Neuronal stem cell (in vitro differentiated cells): ENCODE results near the gene ALLC. TPM values are rescaled to one million over a fixed set of nuclear protein-coding genes. Genes with fewer than 3 reads are reported as not detected.

Experiments
- DNase-seq: peaks from one replicate; pipeline ENCODE4 v3.0.0-alpha.2; 2013; ENCODE audit warnings: low spot score
- H2AFZ ChIP-seq: one replicate; pipeline ENCODE4 v1.6.1; 2013; ENCODE audit warnings: mild to moderate bottlenecking, low read length, inconsistent platforms
- H2AK5ac ChIP-seq: 2 replicates; pipeline ENCODE4 v1.6.1; 2013; ENCODE audit warnings: low read depth, mild to moderate bottlenecking, inconsistent platforms, low read length, moderate library complexity, mixed read lengths
- H2BK120ac ChIP-seq: 2 replicates; pipeline ENCODE4 v1.6.1; 2013; ENCODE audit warnings: low read depth, mild to moderate bottlenecking, inconsistent platforms, low read length, moderate library complexity, mixed read lengths
- H2BK12ac ChIP-seq: one replicate; pipeline ENCODE4 v1.6.1; 2013; ENCODE audit warnings: low read length, inconsistent platforms
- H2BK15ac ChIP-seq: 2 replicates; pipeline ENCODE4 v1.6.1; 2013; ENCODE audit warnings: mild to moderate bottlenecking, low read length, inconsistent platforms, mixed read lengths
- H2BK5ac ChIP-seq: one replicate; pipeline ENCODE4 v1.6.1; 2013; ENCODE audit warnings: inconsistent platforms, mild to moderate bottlenecking, low read length, moderate library complexity
- H3K14ac ChIP-seq: one replicate; pipeline ENCODE4 v1.6.1; 2013; ENCODE audit warnings: low read length, inconsistent platforms
- H3K18ac ChIP-seq: 2 replicates; pipeline ENCODE4 v1.6.1; 2013; ENCODE audit warnings: low read length, inconsistent platforms
- H3K23ac ChIP-seq: 2 replicates; pipeline ENCODE4 v1.6.1; 2013; ENCODE audit warnings: low read depth, mild to moderate bottlenecking, mixed read lengths, low read length, inconsistent platforms; ENCODE audit not compliant: poor library complexity
- H3K27ac ChIP-seq: replicated peaks from 3 replicates; pipeline ENCODE4 v1.5.1; 2013; ENCODE audit warnings: low read length, inconsistent platforms
- H3K27me3 ChIP-seq, 3 experiments: 2 replicates each; pipeline ENCODE4 v1.6.1; 2013; ENCODE audit warnings: low read length in 3 of 3, mild to moderate bottlenecking in 2 of 3, inconsistent platforms in 1 of 3, low read depth in 1 of 3, mixed read lengths in 1 of 3, moderate library complexity in 1 of 3; ENCODE audit not compliant: control insufficient read depth in 3 of 3, insufficient read depth in 3 of 3
- H3K36me3 ChIP-seq, 2 donors: replicated peaks in 1 of 2; 2 replicates each; pipeline ENCODE4 v1.6.1; 2013; ENCODE audit warnings: low read length in 2 of 2; ENCODE audit not compliant: control insufficient read depth in 2 of 2, insufficient read depth in 2 of 2
- H3K4ac ChIP-seq: 2 replicates; pipeline ENCODE4 v1.6.1; 2013; ENCODE audit warnings: inconsistent platforms, mild to moderate bottlenecking, low read length, moderate library complexity
- H3K4me1 ChIP-seq, 2 donors: 1 replicate in 1 of 2; 2 replicates in 1 of 2; pipeline ENCODE4 v1.6.1; 2013; ENCODE audit warnings: low read length in 2 of 2, low read depth in 1 of 2; ENCODE audit not compliant: control insufficient read depth in 2 of 2, insufficient read depth in 1 of 2
- H3K4me2 ChIP-seq: one replicate; pipeline ENCODE4 v1.6.1; 2013; ENCODE audit warnings: mild to moderate bottlenecking, low read length, inconsistent platforms; ENCODE audit not compliant: insufficient read depth, poor library complexity, severe bottlenecking
- H3K4me3 ChIP-seq, 2 donors: 2 replicates each; pipeline ENCODE4 v1.5.1; 2013; ENCODE audit warnings: low read length in 2 of 2, mild to moderate bottlenecking in 2 of 2, inconsistent platforms in 1 of 2, moderate library complexity in 1 of 2
- H3K79me1 ChIP-seq: one replicate; pipeline ENCODE4 v1.6.1; 2013; ENCODE audit warnings: low read depth, mild to moderate bottlenecking, inconsistent platforms, low read length, moderate library complexity
- H3K9ac ChIP-seq: one replicate; pipeline ENCODE4 v1.6.1; 2013; ENCODE audit warnings: mild to moderate bottlenecking, low read depth, low read length, inconsistent platforms; ENCODE audit not compliant: poor library complexity
- H3K9me3 ChIP-seq, 2 donors: replicated peaks in 1 of 2; 2 replicates each; pipeline versions ENCODE3 to v1.6.1; 2013; ENCODE audit warnings: low read length in 2 of 2, mild to moderate bottlenecking in 2 of 2, inconsistent platforms in 1 of 2, low read depth in 1 of 2, mixed read lengths in 1 of 2, moderate library complexity in 1 of 2; ENCODE audit not compliant: control insufficient read depth in 2 of 2, insufficient read depth in 1 of 2
- H4K8ac ChIP-seq: one replicate; pipeline ENCODE4 v1.6.1; 2013; ENCODE audit warnings: low read depth, mild to moderate bottlenecking, inconsistent platforms, low read length, moderate library complexity
- H4K91ac ChIP-seq: one replicate; pipeline ENCODE4 v1.6.1; 2013; ENCODE audit warnings: low read length, low read depth, mild to moderate bottlenecking, inconsistent platforms; ENCODE audit not compliant: poor library complexity
- WGBS, 2 donors: extraction: QIAGEN DNeasy Blood & Tissue Kit; methylation state at CpG; one replicate each; pipeline ENCODE4 v1.1.7; 2013; ENCODE audit warnings: missing lambda C conversion rate in 2 of 2, mixed read lengths in 1 of 2; ENCODE audit not compliant: insufficient read length in 2 of 2, insufficient replicate concordance in 1 of 2; ENCODE audit errors: extremely low coverage in 2 of 2; 5-methylcytosine and 5-hydroxymethylcytosine counted together
- small RNA-seq: library from polyadenylated mRNA; stranded (forward); fragments of <200 nt; extraction: miRNeasy Mini kit (QIAGEN cat#:217004); gene quantifications from one replicate; pipeline ENCODE3, GENCODE V24; 2013; ENCODE audit not compliant: insufficient read depth

Gene ALLC

DNA sequence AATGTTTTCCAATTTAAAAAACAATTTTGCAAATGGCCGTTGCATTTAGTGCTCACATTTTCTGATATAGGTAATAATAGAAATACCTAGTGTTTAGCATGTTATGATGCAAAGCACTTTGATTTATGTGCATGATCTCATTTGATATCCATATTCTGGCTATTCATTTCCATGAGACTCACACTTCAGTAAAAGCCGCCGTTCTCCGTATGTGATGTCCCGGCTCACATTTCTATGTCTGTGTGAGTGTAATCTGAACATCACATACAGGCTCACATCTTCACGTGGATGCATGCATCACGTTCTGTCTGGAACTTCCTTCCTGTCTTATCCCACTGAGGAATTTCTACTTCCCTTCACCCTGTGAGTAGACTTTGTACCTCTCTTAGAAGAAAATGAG, 91.2 kb downstream of the ALLC start:
- H3K27ac ChIP-seq: no peak overlapping the region
- no peak overlapping the region for H4K91ac ChIP-seq
- no peak overlapping the region for H3K4ac ChIP-seq
- no peak overlapping the region for H3K14ac ChIP-seq
- H3K9ac ChIP-seq: no peak overlapping the region
- no CpG with 5 or more reads among the region's 7 CpGs for WGBS, 2 donors
- H2BK5ac ChIP-seq: no peak overlapping the region
- H3K9me3 ChIP-seq: no peaks in the 10 kb centered on the region
- no peak overlapping the region for H2BK12ac ChIP-seq
- no peak overlapping the region for H2AK5ac ChIP-seq
- H2BK15ac ChIP-seq: no peak overlapping the region
- no peaks in the 10 kb centered on the region for H3K27me3 ChIP-seq
- H4K8ac ChIP-seq: no peak overlapping the region
- H3K23ac ChIP-seq: no peak overlapping the region
- H3K4me1 ChIP-seq: no peaks in the 10 kb centered on the region
- H3K79me1 ChIP-seq: no peaks in the 10 kb centered on the region
- H3K4me2 ChIP-seq: no peak overlapping the region
- no peak overlapping the region for H3K4me3 ChIP-seq
- no peaks in the 10 kb centered on the region for H3K36me3 ChIP-seq
- no peak overlapping the region for H3K18ac ChIP-seq
- no peak for DNase-seq
- no peak overlapping the region for H2BK120ac ChIP-seq
- H2AFZ ChIP-seq: no peak overlapping the region

- H3K18ac ChIP-seq: peak overlapping the region; percentile 57
- no peak overlapping the region for H3K23ac ChIP-seq
- no CpG with 5 or more reads among the region's 7 CpGs for WGBS, 2 donors
- H2BK15ac ChIP-seq: no peak overlapping the region
- H3K36me3 ChIP-seq: no peaks in the 10 kb centered on the region
- peak overlapping the region; percentile 36 for H3K9ac ChIP-seq
- no peak overlapping the region for H3K14ac ChIP-seq
- no peaks in the 10 kb centered on the region for H3K27me3 ChIP-seq
- peaks cover 0 to 3% of the 10 kb centered on the region in 2 donors for H3K9me3 ChIP-seq
- H4K91ac ChIP-seq: no peak overlapping the region
- no peak overlapping the region for H3K4me3 ChIP-seq
- H3K4me1 ChIP-seq: peaks cover 0 to 5% of the 10 kb centered on the region in 2 donors
- no peak overlapping the region for H2BK5ac ChIP-seq
- H2BK12ac ChIP-seq: no peak overlapping the region
- no peak for DNase-seq
- peak overlapping the region; percentile 17 for H2AK5ac ChIP-seq
- H3K4me2 ChIP-seq: no peak overlapping the region
- H2BK120ac ChIP-seq: no peak overlapping the region
- H3K79me1 ChIP-seq: no peaks in the 10 kb centered on the region
- H2AFZ ChIP-seq: no peak overlapping the region
- H4K8ac ChIP-seq: no peak overlapping the region
- no peak overlapping the region for H3K4ac ChIP-seq
- no peak overlapping the region for H3K27ac ChIP-seq
Measured at GRCh38 chr2:3751251-3751650, 93.3 kb downstream of the ALLC start.

DNA sequence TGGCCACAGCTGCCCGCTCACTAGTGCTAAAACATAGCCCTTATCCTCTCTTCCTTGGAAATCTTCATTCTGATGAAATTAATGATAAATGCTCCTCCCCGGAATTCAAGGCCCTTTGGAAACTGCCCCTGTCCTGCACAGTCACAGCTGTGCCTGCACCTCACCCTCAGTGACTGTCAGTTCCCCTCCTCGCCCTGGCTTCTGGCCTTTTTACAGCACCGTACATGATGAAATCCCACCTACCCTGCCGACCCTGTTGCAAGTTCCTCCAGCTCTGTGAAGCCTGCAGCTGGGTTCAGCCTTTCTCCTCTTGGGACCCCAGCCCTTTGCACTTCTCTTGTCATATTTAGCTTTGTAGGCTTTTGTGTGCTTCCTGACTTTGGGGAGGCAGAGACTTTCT, 93.8 kb downstream of the ALLC start:
- Histone ChIP-seq H2AFZ (no peak overlapping the region), H2BK15ac (no peak overlapping the region), H3K9me3 (peaks cover 0 to 3% of the 10 kb centered on the region in 2 donors), H3K9ac (no peak overlapping the region), H3K4ac (no peak overlapping the region), H3K27me3 (no peaks in the 10 kb centered on the region), H2BK120ac (no peak overlapping the region), H3K36me3 (no peaks in the 10 kb centered on the region), H2BK5ac (no peak overlapping the region), H3K4me2 (no peak overlapping the region), H3K27ac (no peak overlapping the region), H3K4me3 (no peak overlapping the region), H4K8ac (no peak overlapping the region), H3K79me1 (no peaks in the 10 kb centered on the region), H3K4me1 (peaks cover 0 to 6% of the 10 kb centered on the region in 2 donors), H3K18ac (no peak overlapping the region), H4K91ac (no peak overlapping the region), H2BK12ac (no peak overlapping the region), H3K14ac (no peak overlapping the region), H3K23ac (no peak overlapping the region), H2AK5ac (no peak overlapping the region)
- WGBS, 2 donors: no CpG with 5 or more reads among the region's 5 CpGs
- DNase-seq: no peak

Small RNA genes lying within 50 kb of the gene (small RNA-seq; reads per million reads assigned to genes)
- gene TMSB4XP2: not detected
